Colonic mucosa (tissue), 4 donors: ENCODE results near the gene ZNF212. TPM values are rescaled to one million over a fixed set of nuclear protein-coding genes. Genes with fewer than 3 reads are reported as not detected.

ENCODE experiments used
- DNase-seq: peaks from one replicate; pipeline ENCODE4 v3.0.0-alpha.2; 2020
- H3K27ac ChIP-seq: fragments of 200-600 bp; one replicate; pipeline ENCODE4 v1.8.0; 2021
- H3K27me3 ChIP-seq: fragments of 200-600 bp; one replicate; pipeline ENCODE4 v1.8.0; 2021
- H3K36me3 ChIP-seq: fragments of 200-600 bp; one replicate; pipeline ENCODE4 v1.8.0; 2021
- H3K4me1 ChIP-seq: fragments of 200-600 bp; one replicate; pipeline ENCODE4 v1.8.0; 2021; ENCODE audit warnings: mild to moderate bottlenecking
- H3K4me3 ChIP-seq: fragments of 200-600 bp; one replicate; pipeline ENCODE4 v1.8.0; 2021
- H3K9ac ChIP-seq, 2 donors: one replicate each; pipeline ENCODE4 v1.7.0; 2013; ENCODE audit warnings: control low read depth in 2 of 2, low read depth in 2 of 2, low read length in 2 of 2
- H3K9me3 ChIP-seq: fragments of 200-600 bp; one replicate; pipeline ENCODE4 v1.8.0; 2021
- CTCF ChIP-seq: fragments of 200-600 bp; IDR thresholded peaks from one replicate; pipeline ENCODE4 v1.8.0; 2022; ENCODE audit warnings: antibody characterized with exemption, mild to moderate bottlenecking
- intact Hi-C: fragments of 100-400 bp; cut with DNase I; formaldehyde crosslinking; loops from one replicate; pipeline ENCODE4 v1.14.1; 2022
- total RNA-seq, 2 donors: library from RNA; stranded (reverse); fragmentation: NEBNext Ultra II Directional in 1 of 2; extraction: Animal tissue kit (Norgen Biotek cat#: 25700) in 1 of 2; gene quantifications; one replicate each; pipeline ENCODE4 v1.2.1, GENCODE V29; 2021
- donor health status: healthy.
- donor health status: DM: no; HTN: no; CAD: no.
- donor health status: DM: no; HTN: no; CAD: no.

ZNF212 gene
- total RNA-seq, 2 donors from 2014 or later: 9.8 to 10.4 TPM

GRCh38 chr7:149294634-149295480, 55.4 kb downstream of the ZNF212 start:
- Histone ChIP-seq H3K9me3 (no peaks in the 10 kb centered on the region), H3K27ac (no peak overlapping the region), H3K4me1 (no peaks in the 10 kb centered on the region), H3K9ac (no peak overlapping the region), H3K27me3 (no peaks in the 10 kb centered on the region), H3K36me3 (no peaks in the 10 kb centered on the region), H3K4me3 (no peak overlapping the region)
- TF ChIP-seq CTCF: no peak
- intact Hi-C loops: no loop called here
- DNase-seq: no peak

GRCh38 chr7:149295481-149295850, 56.0 kb downstream of the ZNF212 start:
- Histone ChIP-seq H3K27ac (no peak overlapping the region), H3K4me1 (no peaks in the 10 kb centered on the region), H3K27me3 (no peaks in the 10 kb centered on the region), H3K9me3 (no peaks in the 10 kb centered on the region), H3K4me3 (no peak overlapping the region), H3K36me3 (no peaks in the 10 kb centered on the region), H3K9ac (no peak overlapping the region)
- no peak for TF ChIP-seq CTCF
- no peak for DNase-seq
- intact Hi-C loops: no loop called here

GRCh38 chr7:149296368-149296767, 56.9 kb downstream of the ZNF212 start:
- no peak overlapping the region for H3K4me3 ChIP-seq
- H3K4me1 ChIP-seq: no peaks in the 10 kb centered on the region
- H3K9ac ChIP-seq: no peak overlapping the region
- H3K36me3 ChIP-seq: no peaks in the 10 kb centered on the region
- H3K27ac ChIP-seq: no peak overlapping the region
- no peak for DNase-seq
- intact Hi-C loops: no loop called here
- no peaks in the 10 kb centered on the region for H3K27me3 ChIP-seq
- no peaks in the 10 kb centered on the region for H3K9me3 ChIP-seq
- no peak for TF ChIP-seq CTCF

GRCh38 chr7:149297034-149297755, 57.7 kb downstream of the ZNF212 start:
- no peak overlapping the region for H3K9ac ChIP-seq
- no peaks in the 10 kb centered on the region for H3K27me3 ChIP-seq
- no peak for TF ChIP-seq CTCF
- H3K4me3 ChIP-seq: no peak overlapping the region
- no peaks in the 10 kb centered on the region for H3K4me1 ChIP-seq
- no peaks in the 10 kb centered on the region for H3K9me3 ChIP-seq
- intact Hi-C loops: no loop called here
- H3K36me3 ChIP-seq: no peaks in the 10 kb centered on the region
- H3K27ac ChIP-seq: no peak overlapping the region
- DNase-seq: no peak

GRCh38 chr7:149300620-149301285, 61.3 kb downstream of the ZNF212 start:
- intact Hi-C loops: no loop called here
- Histone ChIP-seq H3K27ac (no peak overlapping the region), H3K4me1 (no peaks in the 10 kb centered on the region), H3K4me3 (no peak overlapping the region), H3K9me3 (no peaks in the 10 kb centered on the region), H3K9ac (no peak overlapping the region), H3K27me3 (no peaks in the 10 kb centered on the region), H3K36me3 (no peaks in the 10 kb centered on the region)
- DNase-seq: no peak
- TF ChIP-seq CTCF: no peak
